ENCODE results near the gene RPGRIP1L.

Gene RPGRIP1L

GRCh38 chr16:53598511-53599275 is 105.0 kb downstream of the RPGRIP1L start:
- DNase-seq: no peak

- DNase-seq: no peak
Observed at GRCh38 chr16:53597776-53598175, 105.9 kb downstream of the RPGRIP1L start.

GRCh38 chr16:53588081-53588648 is 115.5 kb downstream of the RPGRIP1L start:
- DNase-seq: no peak

- DNase-seq: no peak
Observed at GRCh38 chr16:53583401-53583800, 120.3 kb downstream of the RPGRIP1L start.

- DNase-seq: no peak
Observed at GRCh38 chr16:53581784-53582183, 121.9 kb downstream of the RPGRIP1L start.

- no peak for DNase-seq
Observed at GRCh38 chr16:53580038-53580802, 123.4 kb downstream of the RPGRIP1L start.

GRCh38 chr16:53576904-53577303 is 126.8 kb downstream of the RPGRIP1L start:
- no peak for DNase-seq

GRCh38 chr16:53576210-53576609 is 127.4 kb downstream of the RPGRIP1L start:
- no peak for DNase-seq

GRCh38 chr16:53571763-53572162 is 131.9 kb downstream of the RPGRIP1L start:
- no peak for DNase-seq

- DNase-seq: no peak
Observed at GRCh38 chr16:53566552-53567245, 137.0 kb downstream of the RPGRIP1L start.

- no peak for DNase-seq
Observed at GRCh38 chr16:53565296-53565863, 138.3 kb downstream of the RPGRIP1L start.

GRCh38 chr16:53563426-53563825 is 140.2 kb downstream of the RPGRIP1L start:
- no peak for DNase-seq

- no peak for DNase-seq
Observed at GRCh38 chr16:53561101-53561888, 142.4 kb downstream of the RPGRIP1L start.

GRCh38 chr16:53559270-53559951 is 144.2 kb downstream of the RPGRIP1L start:
- no peak for DNase-seq

GRCh38 chr16:53558710-53559109 is 144.9 kb downstream of the RPGRIP1L start:
- no peak for DNase-seq

GRCh38 chr16:53556521-53556920 is 147.1 kb downstream of the RPGRIP1L start:
- DNase-seq: peak; percentile 87

GRCh38 chr16:53549970-53550690 is 153.5 kb downstream of the RPGRIP1L start:
- peak; percentile 62 for DNase-seq
